Inflammatory macrophage treated with lipopolysaccharide for 1 hour (primary cell): ENCODE measurements around the gene SNAPC4.
"Not testable (repeated sequence)": the region's sequence is repeated elsewhere in the genome, so short reads cannot be mapped to it uniquely, and the experiment has no call there.

ENCODE experiments used
- DNase-seq, 2 donors: peaks; one replicate each; pipeline ENCODE4 v3.0.0-alpha.2; 2020 to 2022

The SNAPC4 gene

GRCh38 chr9:136355616-136356557 is 44.1 kb downstream of the SNAPC4 start:
- no peak for DNase-seq

- no peak for DNase-seq
These were observed 45.3 kb downstream of the SNAPC4 start for GRCh38 chr9:136354592-136355085.

GRCh38 chr9:136353757-136354488 is 46.0 kb downstream of the SNAPC4 start:
- DNase-seq = no peak

GRCh38 chr9:136353088-136353487 is 46.9 kb downstream of the SNAPC4 start:
- no peak for DNase-seq

GRCh38 chr9:136352682-136353081 is 47.3 kb downstream of the SNAPC4 start:
- DNase-seq = no peak

- DNase-seq = not testable (repeated sequence)
These were observed 48.1 kb downstream of the SNAPC4 start for GRCh38 chr9:136351868-136352267.

GRCh38 chr9:136351252-136351800 is 48.6 kb downstream of the SNAPC4 start:
- no peak for DNase-seq
